ENCODE data around the gene SERTAD3.
A peak's percentile ranks its signal among the peaks of the same experiment; 100 is the strongest.
"Not testable (repeated sequence)": the region's sequence is repeated elsewhere in the genome, so short reads cannot be mapped to it uniquely, and the experiment has no call there.

The SERTAD3 gene

DNA sequence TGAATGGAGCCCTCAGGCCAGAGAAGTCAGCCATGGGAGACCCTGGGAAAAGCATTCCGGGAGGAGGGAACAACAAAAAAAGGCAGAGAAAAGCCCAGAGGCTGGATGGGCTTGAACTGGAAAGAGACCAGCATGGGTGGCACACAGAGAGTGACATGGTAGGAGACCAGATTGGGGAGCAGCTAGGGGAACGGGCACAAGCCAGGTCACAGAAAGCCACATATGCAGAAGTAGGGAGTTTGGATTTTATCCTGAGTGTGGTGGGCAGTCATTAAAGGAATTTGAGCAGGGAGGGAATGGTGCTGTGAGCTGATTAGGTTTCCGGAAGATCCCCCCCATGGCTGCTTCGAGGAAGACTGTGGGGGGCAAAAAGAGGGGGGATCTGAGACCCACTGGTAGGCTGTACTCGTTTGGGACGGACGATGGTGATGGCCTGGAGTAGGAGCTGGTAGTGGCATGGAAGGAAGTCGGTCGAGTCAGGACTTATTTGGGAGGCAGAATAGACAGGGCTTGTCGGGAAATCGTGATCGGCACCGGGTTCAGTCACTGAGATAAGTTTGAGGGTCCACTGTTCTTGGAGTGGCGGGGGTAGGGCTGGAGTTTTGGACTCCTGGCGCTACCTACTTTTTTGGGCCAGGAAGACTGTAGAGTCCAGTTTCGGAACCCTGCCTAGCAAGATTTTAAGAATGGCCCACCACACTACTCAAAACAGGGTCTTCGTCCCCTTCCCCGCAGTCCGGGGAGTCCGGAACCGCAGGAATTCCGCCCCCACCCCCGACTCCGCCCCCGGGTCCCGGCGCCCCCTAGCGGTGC, 19.3 kb downstream of the SERTAD3 start:
- DNase-seq = no peak

DNA sequence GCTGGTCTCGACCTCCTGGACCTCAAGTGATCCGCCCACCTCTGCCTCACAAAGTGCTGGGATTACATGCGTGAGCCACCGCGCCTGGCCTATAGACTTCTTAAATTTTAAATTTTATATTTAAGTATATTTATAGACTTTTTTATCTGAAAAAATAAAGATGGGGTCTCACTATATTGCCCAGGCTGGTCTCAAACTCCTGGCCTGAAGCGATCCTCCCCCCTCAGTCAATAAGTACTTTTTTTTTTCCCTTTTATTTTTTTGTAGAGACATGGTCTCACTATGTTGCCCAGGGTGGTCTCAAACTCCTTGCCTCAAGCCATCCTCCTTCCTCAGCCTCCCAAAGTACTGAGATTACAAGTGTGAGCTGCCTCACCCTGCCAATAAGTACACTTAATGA, 20.2 kb downstream of the SERTAD3 start:
- DNase-seq = no peak

DNA sequence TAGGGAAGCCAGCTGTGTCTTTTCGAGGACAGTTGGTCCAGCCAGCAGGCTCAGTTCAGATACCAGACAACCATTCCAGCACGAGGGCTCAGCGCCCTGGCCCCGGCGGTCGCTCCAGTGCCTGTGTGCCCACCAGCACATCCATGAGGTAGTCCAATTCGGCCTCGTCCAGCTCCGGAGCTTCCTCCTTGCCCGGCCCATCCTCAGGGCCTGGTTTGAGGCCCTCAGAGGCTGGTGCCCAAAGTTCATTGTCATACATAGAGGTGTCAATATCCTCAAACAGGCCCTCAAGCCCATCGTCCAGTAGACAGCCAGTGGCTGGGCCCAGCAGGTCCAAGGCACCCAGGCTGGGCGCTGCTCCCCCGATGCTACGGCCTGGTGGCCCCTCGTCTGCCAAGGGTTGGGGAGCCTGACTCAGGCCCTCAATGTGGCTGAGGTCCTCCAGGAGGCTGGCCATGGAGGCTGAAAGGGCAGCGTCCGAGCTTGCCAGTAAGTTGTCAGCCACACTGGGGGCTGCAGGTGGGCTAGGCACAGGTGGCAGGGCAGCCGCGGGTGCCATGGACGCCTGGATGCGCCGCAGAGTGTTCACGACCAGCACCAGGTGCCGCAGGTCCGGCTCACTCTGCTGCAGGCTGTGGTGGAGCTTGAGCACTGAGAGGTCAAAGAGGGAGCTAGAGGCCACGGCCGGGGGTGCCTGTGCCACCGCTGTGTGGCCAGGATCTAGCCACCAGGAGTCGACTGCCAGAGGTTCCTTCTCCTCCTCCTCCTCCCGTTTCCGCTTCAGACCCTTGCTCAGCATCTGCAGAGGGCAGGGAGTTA, 21.2 kb downstream of the SERTAD3 start:
- no peak for DNase-seq

DNA sequence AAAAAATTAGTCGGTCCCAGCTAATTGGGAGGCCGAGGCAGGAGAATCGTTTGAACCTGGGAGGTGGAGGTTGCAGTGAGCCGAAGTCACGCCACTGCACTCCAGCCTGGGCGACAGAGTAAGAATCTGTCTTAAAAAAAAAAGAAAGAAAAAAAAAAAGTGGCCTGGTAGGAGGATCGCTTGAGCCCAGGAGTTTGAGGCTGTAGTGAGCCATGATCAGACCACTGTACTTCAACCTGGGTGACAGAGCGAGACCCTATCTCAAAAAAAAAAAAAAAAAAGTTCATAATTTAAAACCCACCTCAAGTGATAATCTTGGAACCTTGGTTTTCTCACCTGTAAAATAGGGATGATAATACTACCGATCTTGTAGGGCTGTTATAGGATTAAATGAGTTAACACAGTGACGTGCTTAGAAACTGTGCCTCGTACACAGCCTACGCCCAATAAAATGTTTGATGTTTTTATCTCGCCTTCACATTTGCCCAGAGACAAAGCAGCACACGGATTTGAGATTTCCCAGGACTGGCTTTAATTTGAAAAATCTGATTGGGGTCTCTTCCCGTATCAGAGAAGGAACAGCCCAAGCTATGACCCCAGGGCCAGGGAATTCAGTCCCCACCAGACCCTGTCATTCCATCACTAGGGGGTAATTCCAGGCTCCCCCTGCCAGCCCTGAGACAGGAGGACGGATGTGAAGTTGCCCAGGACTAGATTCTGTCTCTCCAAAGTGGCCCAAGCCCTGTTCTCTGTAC, 22.0 kb downstream of the SERTAD3 start:
- DNase-seq = no peak

DNA sequence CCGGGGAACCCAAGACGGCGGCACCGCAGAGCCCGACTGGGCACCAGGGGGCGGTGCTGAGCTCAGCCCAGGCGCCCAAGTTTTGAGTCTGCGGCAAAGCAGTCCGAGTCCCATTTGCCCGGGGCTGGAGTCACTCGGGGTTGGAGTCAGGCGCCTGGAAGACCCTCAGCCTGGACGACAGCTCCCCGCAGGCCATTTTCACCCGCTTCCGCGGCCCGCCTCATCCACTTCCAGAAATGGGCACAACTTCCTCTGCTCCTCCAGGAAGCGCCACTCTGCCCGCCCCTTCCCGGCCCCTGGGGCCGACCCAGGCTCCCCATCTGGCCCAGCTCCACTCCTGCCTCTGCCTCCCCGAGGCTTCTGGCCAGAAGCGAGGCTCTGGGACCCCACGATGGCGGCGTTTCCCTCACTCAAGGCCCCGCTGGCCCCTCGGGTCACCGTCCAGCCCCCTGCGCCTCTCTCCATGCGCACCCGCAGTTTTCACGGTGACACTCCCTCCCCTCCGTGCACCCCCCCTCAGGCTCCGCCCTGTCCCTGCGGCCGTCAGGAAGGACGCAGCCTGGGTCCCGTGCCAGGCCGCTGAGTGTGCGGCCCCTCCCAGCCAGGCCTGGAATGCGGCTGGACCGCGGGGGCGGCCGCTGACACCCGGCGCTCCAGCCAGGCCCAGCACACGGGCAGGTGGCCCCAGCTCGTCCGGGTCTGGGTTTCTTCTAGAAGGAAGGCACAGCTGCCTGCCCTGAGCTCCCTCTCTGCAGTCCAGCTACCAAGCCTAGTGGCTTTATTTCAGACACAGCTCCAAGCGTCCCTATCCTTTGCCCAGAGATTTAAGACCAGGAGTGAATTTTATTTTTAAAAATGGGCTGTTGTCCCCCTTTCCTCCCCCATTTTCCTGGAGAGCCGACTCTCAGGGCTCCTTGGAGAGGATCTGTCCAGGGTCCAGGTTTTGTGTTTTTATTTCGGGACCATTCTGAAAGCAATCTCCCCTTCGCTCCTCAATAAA, 23.1 kb downstream of the SERTAD3 start:
- peak; percentile 84 for DNase-seq

DNA sequence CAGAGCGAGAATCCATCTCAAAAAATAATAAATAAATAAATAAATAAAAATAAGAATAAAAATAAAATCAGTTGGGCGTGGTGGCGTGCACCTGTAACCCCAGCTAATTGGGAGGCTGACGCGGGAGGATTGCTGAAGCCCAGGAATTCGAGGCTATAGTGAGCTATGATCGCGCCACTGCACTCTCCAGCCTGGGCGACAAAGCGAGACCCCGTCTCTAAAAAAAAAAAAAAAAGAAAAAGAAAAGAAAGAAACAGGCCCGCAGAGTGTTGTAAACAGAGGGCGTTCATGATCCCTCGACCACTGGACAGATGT, 23.7 kb downstream of the SERTAD3 start:
- no peak for DNase-seq

DNA sequence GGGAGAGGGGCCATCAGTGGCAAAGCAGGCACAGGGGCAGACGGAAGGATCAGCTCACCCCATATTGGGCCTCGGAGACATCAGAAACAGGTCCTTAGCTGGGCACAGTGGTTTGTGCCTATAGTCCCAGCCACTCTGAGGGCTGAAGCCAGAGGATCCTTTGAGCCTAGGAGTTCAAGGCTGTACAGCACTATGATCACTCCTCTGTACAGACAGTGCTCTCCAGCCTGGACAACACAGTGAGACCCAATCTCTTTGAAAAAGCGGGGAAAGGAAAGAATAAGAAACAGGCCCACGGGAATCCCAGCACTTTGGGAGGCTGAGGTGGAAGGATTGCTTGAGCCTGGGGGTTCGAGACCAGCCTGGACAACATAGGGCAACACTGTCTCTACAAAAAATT, 24.4 kb downstream of the SERTAD3 start:
- DNase-seq = no peak

DNA sequence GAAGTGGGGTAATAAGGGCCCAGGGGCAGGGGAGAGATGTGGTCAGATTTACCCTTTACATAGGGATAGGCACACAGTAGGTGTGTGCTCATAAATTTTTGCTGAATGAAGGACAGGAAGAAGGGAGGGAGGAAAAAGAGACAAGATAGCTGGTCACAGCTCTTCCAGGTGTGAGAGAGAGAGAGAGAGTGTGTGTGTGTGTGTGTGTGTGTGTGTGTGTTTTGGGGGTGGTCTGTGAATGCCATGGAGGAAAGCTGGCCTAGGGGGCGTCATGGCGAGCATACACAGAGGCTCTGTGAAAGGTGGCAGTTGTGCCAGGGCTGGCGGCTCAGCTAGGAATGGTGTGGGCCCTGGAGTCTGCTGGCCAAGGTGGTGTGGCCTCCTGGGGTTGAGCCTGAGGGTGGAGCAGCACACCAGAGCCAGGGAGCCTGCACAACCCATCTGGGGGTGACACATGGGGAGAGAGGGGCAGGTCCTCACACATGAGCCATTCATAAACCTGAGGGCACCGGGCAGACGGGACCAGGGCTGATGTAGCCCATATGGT, 25.0 kb downstream of the SERTAD3 start:
- no peak for DNase-seq

DNA sequence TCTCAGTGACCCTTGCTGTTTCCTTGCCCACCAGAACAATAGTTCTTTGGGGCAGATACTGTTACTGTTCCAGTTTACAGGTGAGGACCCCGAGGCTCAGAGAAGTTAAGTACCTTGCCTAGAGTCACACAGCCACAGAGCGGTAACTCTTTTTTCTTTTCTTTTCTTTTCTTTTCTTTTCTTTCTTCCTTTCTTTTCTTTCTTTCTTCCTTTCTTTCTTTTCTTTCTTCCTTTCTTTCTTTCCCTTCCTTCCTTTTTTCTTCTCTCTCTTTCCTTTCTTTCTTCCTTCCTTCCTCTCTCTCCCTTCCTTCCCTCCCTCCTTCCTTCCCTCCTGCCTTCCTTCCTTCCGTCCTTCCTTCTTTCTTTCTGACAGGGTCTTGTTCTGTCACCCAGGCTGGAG, 26.1 kb downstream of the SERTAD3 start:
- no peak for DNase-seq

DNA sequence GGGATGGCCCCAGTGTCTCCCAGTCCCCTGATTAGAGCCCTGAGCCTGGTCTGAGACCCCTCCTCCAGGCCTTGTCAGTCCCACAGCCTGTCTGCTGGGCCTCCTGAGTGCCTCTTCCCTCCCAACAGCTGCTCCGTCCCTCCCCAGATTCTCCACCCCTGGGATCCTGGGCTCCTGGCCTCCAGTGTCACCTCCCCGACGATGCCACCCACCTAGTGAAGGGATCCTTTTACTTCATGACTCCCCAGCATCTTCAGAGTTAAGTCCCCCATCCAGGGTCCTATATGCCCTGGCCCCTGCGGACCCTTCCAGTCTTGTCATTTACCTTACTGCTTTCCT, 26.5 kb downstream of the SERTAD3 start:
- DNase-seq = no peak

DNA sequence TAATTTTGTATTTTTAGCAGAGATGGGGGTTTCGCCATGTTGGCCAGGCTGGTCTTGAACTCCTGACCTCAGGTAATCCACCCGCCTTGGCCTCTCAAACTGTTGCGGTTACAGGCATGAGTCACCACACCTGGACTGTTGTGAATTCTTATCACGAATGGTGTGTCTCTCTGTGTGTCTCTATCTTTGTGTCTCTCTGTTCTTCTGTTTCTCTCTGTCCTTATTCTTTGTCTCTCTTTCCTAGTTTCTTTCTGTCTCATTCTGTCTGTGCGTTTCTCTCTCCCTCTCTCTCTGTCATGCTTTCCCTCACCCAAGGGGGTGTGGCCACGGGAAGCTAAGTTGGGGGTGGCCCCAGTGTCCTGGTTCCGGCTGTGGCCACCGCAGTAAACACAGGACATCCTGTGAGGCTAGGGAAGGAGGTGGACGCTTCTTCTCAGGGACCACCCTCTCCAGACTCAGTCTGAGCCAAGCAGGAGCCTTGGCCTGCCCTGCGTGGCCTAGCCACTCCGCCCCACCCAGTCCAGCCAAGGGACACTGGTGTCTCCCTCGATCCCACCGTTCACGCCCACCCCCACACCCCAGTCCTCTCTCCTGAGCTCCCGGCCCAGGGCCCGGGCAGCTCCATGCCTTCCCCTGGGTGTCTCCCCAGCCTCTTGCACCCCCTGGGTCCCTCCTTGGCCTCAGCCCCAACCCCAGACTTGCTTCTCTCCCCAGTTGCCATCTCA, 27.1 kb downstream of the SERTAD3 start:
- no peak for DNase-seq

DNA sequence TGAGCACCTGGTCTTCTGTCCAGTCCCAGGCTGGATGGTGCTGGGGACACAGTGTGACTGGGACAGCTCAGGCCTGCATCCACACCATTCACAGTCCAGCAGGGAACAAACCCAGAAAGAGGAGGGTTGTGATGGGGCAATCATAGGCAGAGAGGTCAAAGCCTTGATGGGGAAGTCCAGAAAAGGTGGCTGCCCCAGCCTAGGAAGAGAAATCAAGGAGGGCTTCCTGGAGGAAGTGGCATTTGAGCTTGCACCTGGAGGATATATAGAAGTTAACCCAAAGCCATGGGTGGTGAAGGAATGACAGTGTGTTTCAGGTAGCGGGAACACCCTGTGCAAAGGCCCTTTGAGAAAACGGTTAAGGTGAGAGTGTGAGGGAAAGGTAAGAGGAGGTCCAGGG, 28.4 kb downstream of the SERTAD3 start:
- DNase-seq = no peak

DNA sequence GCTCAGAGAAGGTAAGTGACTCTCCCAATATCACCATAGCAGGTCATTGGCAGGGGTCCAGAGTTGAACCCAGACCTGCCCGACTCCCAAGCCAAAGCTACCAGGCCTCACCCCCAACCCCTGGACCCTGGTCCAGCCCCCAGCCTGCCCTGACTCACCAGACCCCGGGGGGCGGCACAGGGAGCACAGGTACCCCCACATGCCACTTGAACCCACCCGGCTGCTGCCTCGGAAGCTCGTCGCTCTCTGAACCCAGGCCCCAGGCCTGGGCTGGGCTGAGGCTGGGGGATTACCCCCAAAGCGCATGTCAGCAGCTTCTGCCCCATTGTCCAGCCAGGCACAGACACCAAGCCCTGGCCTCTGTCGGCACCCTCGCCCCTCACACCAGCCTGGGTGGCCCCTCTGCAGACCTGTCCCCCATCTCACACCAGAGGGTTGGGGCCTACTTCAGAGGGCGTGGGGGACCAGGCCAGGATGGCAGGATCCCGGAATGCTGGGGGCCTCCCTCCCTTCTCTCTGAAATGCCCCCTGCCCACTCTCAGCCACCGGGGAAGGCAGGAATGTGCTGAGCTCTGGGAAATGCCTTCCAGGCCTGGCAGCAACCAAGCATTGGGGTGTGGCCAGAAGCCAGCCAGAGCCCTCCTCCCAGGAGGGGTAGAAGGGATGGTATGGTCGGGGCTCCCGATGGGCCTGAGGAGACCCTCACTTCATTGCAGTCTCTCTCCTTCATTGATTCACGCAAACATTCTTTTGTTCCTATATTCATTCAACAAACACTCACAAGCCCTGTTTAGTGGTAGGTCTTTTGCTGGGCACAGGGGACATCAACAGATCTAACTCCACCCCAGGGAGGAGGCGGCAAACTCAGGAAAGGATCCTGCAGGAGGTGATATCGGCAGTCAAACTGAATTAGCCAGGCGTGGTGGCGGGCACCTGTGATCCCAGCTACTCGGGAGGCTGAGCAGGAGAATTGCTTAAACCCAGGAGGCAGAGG, 29.3 kb downstream of the SERTAD3 start:
- no peak for DNase-seq

DNA sequence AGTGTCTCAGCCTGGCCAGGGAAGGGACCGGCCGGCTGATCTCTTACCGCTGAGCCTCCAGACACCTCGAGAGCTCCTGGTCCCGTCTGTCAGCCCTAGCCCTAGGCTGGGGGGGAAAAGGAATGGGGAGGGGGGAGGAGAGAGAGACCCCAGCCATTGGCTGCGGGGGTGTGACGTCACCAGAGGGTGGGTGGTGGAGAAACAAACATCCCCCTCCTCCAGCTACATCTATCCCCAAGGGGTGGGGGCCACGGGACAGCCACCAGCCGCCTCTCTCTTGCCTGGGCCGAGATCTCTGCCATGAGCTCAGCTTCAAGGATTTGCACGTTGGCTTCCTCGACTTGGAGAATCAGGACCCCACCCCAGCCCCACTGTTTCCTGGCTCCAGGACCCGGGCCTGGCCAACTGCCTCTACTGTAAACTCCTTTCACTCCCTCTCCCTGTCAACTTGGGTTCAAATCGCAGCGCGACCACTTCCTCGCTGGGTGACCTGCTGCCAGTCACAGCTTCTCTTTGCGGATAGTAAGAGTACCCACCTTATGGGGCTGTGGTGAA, 30.8 kb downstream of the SERTAD3 start, which contains the start of gene PRX:
Gene PRX (minus strand): TSS at position 88 of the 555 bp plus-strand sequence. CDS start 5,446 bp downstream, outside the sequence.
- no peak for DNase-seq

DNA sequence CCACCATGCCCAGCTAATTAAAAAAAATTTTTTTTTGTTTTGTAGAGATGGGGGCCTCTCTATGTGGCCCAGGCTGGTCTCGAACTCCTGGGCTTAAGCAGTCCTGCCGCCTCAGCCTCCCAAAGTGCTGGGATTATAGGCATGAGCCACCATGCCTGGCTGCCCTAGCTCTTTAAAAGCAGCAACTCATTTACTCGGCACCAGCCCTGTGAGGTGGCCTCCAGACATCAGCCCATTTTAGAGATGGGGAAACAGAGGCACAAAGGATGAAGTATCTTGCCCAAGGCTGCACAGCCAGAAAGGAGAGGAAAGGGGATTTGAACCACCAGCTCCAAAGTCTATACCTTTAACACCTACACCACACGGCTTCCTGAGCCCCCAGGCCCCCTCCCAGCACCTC, 31.3 kb downstream of the SERTAD3 start:
- no peak for DNase-seq

DNA sequence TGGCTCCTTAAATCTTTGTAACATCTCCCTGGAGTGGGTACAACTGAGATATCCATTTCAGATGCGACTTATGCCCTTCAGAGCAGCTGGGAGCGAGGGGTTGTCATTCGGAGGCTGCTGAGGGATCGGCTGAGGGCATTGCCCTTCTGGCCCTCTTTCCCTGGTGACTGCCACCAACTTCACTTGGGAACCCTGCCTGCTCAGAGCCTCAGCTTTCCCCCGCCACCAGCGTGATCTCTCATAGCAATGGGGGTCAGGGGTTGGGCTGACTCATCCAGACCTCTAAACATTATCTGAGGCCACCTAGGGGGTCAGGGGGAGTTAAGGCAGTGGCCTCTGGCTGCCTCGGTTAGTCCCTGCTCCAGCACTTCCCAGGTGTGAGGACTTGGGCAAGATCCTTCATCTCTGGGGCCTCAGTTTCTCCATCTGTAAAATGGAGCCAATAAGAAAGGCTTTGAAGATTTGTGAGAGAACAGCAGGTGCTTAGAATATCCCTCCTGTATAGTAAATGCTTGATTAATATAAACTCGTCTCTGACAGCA, 32.1 kb downstream of the SERTAD3 start:
- DNase-seq = no peak

DNA sequence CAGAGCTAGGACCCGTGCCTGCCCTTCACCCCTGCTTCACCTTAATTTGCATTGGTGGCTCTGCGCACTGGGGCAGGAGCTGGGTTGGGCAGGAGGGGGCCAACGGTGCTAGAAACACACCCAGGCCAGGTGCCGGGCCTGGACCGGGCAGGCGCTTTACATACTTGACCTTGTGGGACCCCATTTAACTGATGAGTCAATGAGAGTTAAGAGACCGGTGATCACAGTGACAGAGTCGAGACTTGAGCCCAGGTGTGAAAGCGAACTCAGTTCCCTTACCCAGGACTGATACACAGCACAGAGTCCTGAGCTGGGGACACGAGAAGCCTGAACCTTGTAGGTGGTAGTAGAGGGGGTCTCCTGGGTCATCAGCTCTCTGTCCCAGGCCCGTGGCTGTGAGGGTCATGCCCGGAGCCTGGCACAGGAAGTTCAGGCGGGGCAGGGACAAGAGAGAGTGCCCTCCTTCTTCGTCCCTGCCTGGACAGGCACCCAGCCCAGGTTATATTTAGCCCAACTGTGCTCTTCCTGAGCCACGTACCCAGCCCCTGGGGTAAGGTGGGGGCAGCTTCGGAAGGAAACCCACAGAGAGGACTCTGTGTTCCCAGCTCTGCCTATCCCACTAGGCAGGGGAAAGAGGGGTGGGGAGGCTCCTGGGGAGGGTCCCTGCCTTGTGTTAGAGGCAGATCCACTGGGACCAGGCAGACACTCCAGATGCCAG, 32.9 kb downstream of the SERTAD3 start:
- no peak for DNase-seq

DNA sequence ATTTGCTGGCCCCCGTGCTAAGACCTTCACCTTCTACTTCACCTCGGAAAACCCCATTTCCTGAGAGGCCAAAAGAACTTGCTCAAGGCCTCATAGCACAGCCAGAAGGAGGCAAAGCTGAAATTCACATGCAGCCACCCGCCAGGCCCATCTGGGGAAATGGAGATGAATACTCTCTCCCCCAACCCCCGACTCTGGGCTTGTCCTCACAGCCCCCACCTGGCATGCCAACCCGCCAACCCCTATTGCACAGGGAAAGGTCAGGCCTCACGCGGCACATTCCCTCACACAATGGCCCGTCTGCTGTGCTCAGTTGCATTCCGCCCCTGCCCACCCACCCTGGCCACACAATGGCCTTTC, 34.1 kb downstream of the SERTAD3 start:
- DNase-seq = no peak

DNA sequence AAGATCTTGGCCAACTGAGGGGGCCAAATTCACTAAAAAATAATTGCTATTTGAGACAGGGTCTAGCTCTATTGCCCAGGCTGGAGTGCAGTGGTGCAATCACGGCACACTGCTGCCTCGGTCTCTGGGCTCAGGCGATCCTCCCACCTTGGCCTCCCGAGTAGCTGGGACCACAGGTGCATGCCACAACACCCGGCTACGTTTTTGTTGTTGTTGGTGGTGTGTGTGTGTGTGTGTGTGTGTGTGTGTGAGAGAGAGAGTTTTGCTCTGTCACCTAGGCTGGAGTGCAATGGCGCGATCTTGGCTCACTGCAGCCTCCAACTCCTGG, 35.6 kb downstream of the SERTAD3 start:
- DNase-seq = not testable (repeated sequence)
